ENCODE data around the gene PIKFYVE. TPM values are rescaled to one million over a fixed set of nuclear protein-coding genes. Genes with fewer than 3 reads are reported as not detected.
"Not testable (repeated sequence)": the region's sequence is repeated elsewhere in the genome, so short reads cannot be mapped to it uniquely, and the experiment has no call there.

Gene PIKFYVE
- total and polyA plus RNA-seq, 5 experiments from 2014 or later = 5.3 to 51.2 (median 6.6) TPM

GRCh38 chr2:208373460-208374089 is 107.5 kb downstream of the PIKFYVE start:
- POLR2A ChIA-PET = no interaction called here
- Mint-ChIP-seq H3K4me1 (no peaks in the 10 kb centered on the region), H3K27me3 (peaks cover 0 to 7% (median 5%) of the 10 kb centered on the region in 5 donors), H3K4me3 (no peak overlapping the region), H3K27ac (no peak overlapping the region), H3K9me3 (no peaks in the 10 kb centered on the region), H3K36me3 (no peaks in the 10 kb centered on the region)
- ATAC-seq (peak in 1 of 2 donors; percentile 35), DNase-seq (peak in 3 of 10 donors; percentile 13 to 24 (median 14))

- ATAC-seq = no peak
- H3K27me3 Mint-ChIP-seq = peaks cover 0 to 7% (median 4%) of the 10 kb centered on the region in 5 donors
- H3K4me3 Mint-ChIP-seq = no peak overlapping the region
- H3K9me3 Mint-ChIP-seq = peaks cover 0 to 2% (median 0%) of the 10 kb centered on the region in 9 donors
- H3K27ac Mint-ChIP-seq = no peak overlapping the region
- POLR2A ChIA-PET = no interaction called here
- H3K4me1 Mint-ChIP-seq = no peaks in the 10 kb centered on the region
- no peak for DNase-seq
- no peaks in the 10 kb centered on the region for H3K36me3 Mint-ChIP-seq
Measured at GRCh38 chr2:208375491-208376068, 109.5 kb downstream of the PIKFYVE start.

GRCh38 chr2:208377344-208377860 is 111.3 kb downstream of the PIKFYVE start:
- H3K9me3 Mint-ChIP-seq, H3K4me1 Mint-ChIP-seq, H3K27ac Mint-ChIP-seq, ATAC-seq, POLR2A ChIA-PET, DNase-seq, H3K36me3 Mint-ChIP-seq, H3K27me3 Mint-ChIP-seq, H3K4me3 Mint-ChIP-seq: not testable (repeated sequence)

GRCh38 chr2:208379192-208379591 is 113.1 kb downstream of the PIKFYVE start:
- Mint-ChIP-seq H3K9me3 (peaks cover 0 to 2% (median 0%) of the 10 kb centered on the region in 9 donors), H3K27ac (no peak overlapping the region), H3K27me3 (peaks cover 9 to 24% (median 16%) of the 10 kb centered on the region in 5 donors), H3K36me3 (no peaks in the 10 kb centered on the region), H3K4me3 (no peak overlapping the region), H3K4me1 (no peaks in the 10 kb centered on the region)
- DNase-seq (no peak), ATAC-seq (no peak)
- POLR2A ChIA-PET = no interaction called here

GRCh38 chr2:208384637-208385036 is 118.6 kb downstream of the PIKFYVE start:
- H3K27ac Mint-ChIP-seq = no peak overlapping the region
- ATAC-seq = no peak
- H3K4me3 Mint-ChIP-seq = no peak overlapping the region
- H3K36me3 Mint-ChIP-seq = no peaks in the 10 kb centered on the region
- POLR2A ChIA-PET = no interaction called here
- H3K4me1 Mint-ChIP-seq = no peaks in the 10 kb centered on the region
- peaks cover 11 to 55% (median 17%) of the 10 kb centered on the region in 5 donors for H3K27me3 Mint-ChIP-seq
- DNase-seq = no peak
- H3K9me3 Mint-ChIP-seq = no peaks in the 10 kb centered on the region

GRCh38 chr2:208386541-208386940 is 120.5 kb downstream of the PIKFYVE start:
- H3K9me3 Mint-ChIP-seq = peaks cover 0 to 7% (median 0%) of the 10 kb centered on the region in 9 donors
- H3K4me1 Mint-ChIP-seq = no peaks in the 10 kb centered on the region
- POLR2A ChIA-PET = no interaction called here
- peaks cover 10 to 55% (median 16%) of the 10 kb centered on the region in 5 donors for H3K27me3 Mint-ChIP-seq
- no peak for DNase-seq
- ATAC-seq = no peak
- H3K36me3 Mint-ChIP-seq = peaks cover 0 to 5% (median 0%) of the 10 kb centered on the region in 3 donors
- no peak overlapping the region for H3K27ac Mint-ChIP-seq
- H3K4me3 Mint-ChIP-seq = no peak overlapping the region

GRCh38 chr2:208389940-208390339 is 123.9 kb downstream of the PIKFYVE start:
- H3K4me3 Mint-ChIP-seq = no peak overlapping the region
- no peaks in the 10 kb centered on the region for H3K4me1 Mint-ChIP-seq
- POLR2A ChIA-PET = no interaction called here
- H3K27me3 Mint-ChIP-seq = peaks cover 0 to 28% (median 3%) of the 10 kb centered on the region in 5 donors
- H3K27ac Mint-ChIP-seq = no peak overlapping the region
- no peak for ATAC-seq
- peaks cover 0 to 21% (median 1%) of the 10 kb centered on the region in 3 donors for H3K36me3 Mint-ChIP-seq
- no peak for DNase-seq
- peaks cover 0 to 41% (median 12%) of the 10 kb centered on the region in 9 donors for H3K9me3 Mint-ChIP-seq

- POLR2A ChIA-PET = no interaction called here
- H3K36me3 Mint-ChIP-seq = peaks cover 0 to 21% (median 1%) of the 10 kb centered on the region in 3 donors
Measured at GRCh38 chr2:208392300-208392699, 126.2 kb downstream of the PIKFYVE start.

GRCh38 chr2:208396796-208397195 is 130.7 kb downstream of the PIKFYVE start:
- H3K27ac Mint-ChIP-seq, H3K4me3 Mint-ChIP-seq, H3K4me1 Mint-ChIP-seq, POLR2A ChIA-PET, DNase-seq, ATAC-seq: not testable (repeated sequence)
- Mint-ChIP-seq H3K9me3 (peaks cover 0 to 45% (median 13%) of the 10 kb centered on the region in 9 donors), H3K27me3 (peaks cover 7 to 30% (median 11%) of the 10 kb centered on the region in 5 donors), H3K36me3 (peaks cover 0 to 15% (median 1%) of the 10 kb centered on the region in 3 donors)

More at GRCh38 chr2:208392300-208392699, 126.2 kb downstream of the PIKFYVE start:
- peaks cover 0 to 51% (median 13%) of the 10 kb centered on the region in 9 donors for H3K9me3 Mint-ChIP-seq
- no peak overlapping the region for H3K4me3 Mint-ChIP-seq
- ATAC-seq (no peak), DNase-seq (no peak)
- peaks cover 2 to 20% (median 3%) of the 10 kb centered on the region in 5 donors for H3K27me3 Mint-ChIP-seq
- no peaks in the 10 kb centered on the region for H3K4me1 Mint-ChIP-seq
- no peak overlapping the region for H3K27ac Mint-ChIP-seq

- Mint-ChIP-seq H3K9me3 (peaks cover 0 to 25% (median 5%) of the 10 kb centered on the region in 9 donors), H3K4me3 (no peak overlapping the region), H3K4me1 (no peaks in the 10 kb centered on the region), H3K27me3 (peaks cover 13 to 54% (median 26%) of the 10 kb centered on the region in 5 donors), H3K36me3 (no peaks in the 10 kb centered on the region), H3K27ac (no peak overlapping the region)
- POLR2A ChIA-PET = no interaction called here
- ATAC-seq = no peak
- DNase-seq = no peak
Measured at GRCh38 chr2:208399201-208399600, 133.1 kb downstream of the PIKFYVE start.

- DNase-seq (no peak), ATAC-seq (no peak)
- peaks cover 23 to 93% (median 54%) of the 10 kb centered on the region in 5 donors for H3K27me3 Mint-ChIP-seq
- POLR2A ChIA-PET = no interaction called here
- H3K36me3 Mint-ChIP-seq = no peaks in the 10 kb centered on the region
- no peak within 1 kb of the TSS for H3K27ac Mint-ChIP-seq
- H3K4me3 Mint-ChIP-seq = peak within 1 kb of the TSS in 7 of 10 donors; percentile 4 to 51 (median 44)
- H3K4me1 Mint-ChIP-seq = peaks cover 4 to 7% (median 5%) of the 10 kb centered on the region in 4 donors
- H3K9me3 Mint-ChIP-seq = peaks cover 0 to 1% (median 0%) of the 10 kb centered on the region in 9 donors
Measured at GRCh38 chr2:208406474-208407451, 140.7 kb downstream of the PIKFYVE start, which contains the start of gene PTH2R. TSS of gene PTH2R (plus strand) at chr2:208406792. CDS start at chr2:208407044, 252 bp downstream.

- Mint-ChIP-seq H3K27me3 (peaks cover 20 to 92% (median 55%) of the 10 kb centered on the region in 5 donors), H3K4me3 (peak overlapping the region in 1 of 10 donors; percentile 33), H3K4me1 (peaks cover 4 to 7% (median 5%) of the 10 kb centered on the region in 4 donors), H3K27ac (no peak overlapping the region), H3K36me3 (no peaks in the 10 kb centered on the region), H3K9me3 (peaks cover 0 to 1% (median 0%) of the 10 kb centered on the region in 9 donors)
- DNase-seq (no peak), ATAC-seq (no peak)
- POLR2A ChIA-PET = no interaction called here
Measured at GRCh38 chr2:208407667-208408066, 141.6 kb downstream of the PIKFYVE start.

All from naive thymus-derived CD8-positive, alpha-beta T cell (primary cell).